Measurements from ENCODE around the gene ZDHHC12. TPM values are rescaled to one million over a fixed set of nuclear protein-coding genes. Genes with fewer than 3 reads are reported as not detected.

Gene ZDHHC12
- total and polyA plus RNA-seq, 2 experiments from 2014 or later, result 44.0 to 48.1 TPM

GRCh38 chr9:128723352-128723865 lies 518 bp downstream of the ZDHHC12 start:
- Histone ChIP-seq H3K27ac (no peak overlapping the region), H3K4me2 (ENCODE audit: unreplicated experiment) (peak overlapping the region; percentile 84), H3F3A (ENCODE audit: insufficient read depth) (0 out of 2 replicates have a peak, but pooled peaks cover 5% of the 10 kb centered on the region), H3K79me2 (ENCODE audit: insufficient read depth) (no peaks in the 10 kb centered on the region), H3K27me3 (replicated peaks; ENCODE audit: insufficient read depth) (no peaks in the 10 kb centered on the region), H3K4me3 (peak overlapping the region; percentile 75), H2AFZ (peak overlapping the region; percentile 88), H3K4me1 (ENCODE audit: insufficient read depth) (no peaks in the 10 kb centered on the region), H3K36me3 (ENCODE audit: low read depth) (no peaks in the 10 kb centered on the region), H3K9ac (peak overlapping the region; percentile 60), H4K20me1 (ENCODE audit: insufficient read depth) (no peaks in the 10 kb centered on the region), H3K9me3 (ENCODE audit: low read depth) (no peaks in the 10 kb centered on the region), H3K9me2 (ENCODE audit: insufficient read depth) (no peaks in the 10 kb centered on the region)
- TF ChIP-seq EZH2 (IDR thresholded peaks at IDR 0.05; ENCODE audit: insufficient read depth, poor library complexity, severe bottlenecking), result no peak
- TF ChIP-seq EZH2phosphoT487 (IDR thresholded peaks at IDR 0.05; ENCODE audit: insufficient read depth, low read depth), result no peak
- in situ Hi-C loops (cut with MboI), result no loop called here
- WGBS, 2 experiments (ENCODE audit: low coverage in 1 of 2, low lambda C conversion rate in 2 of 2, missing lambda C conversion rate in 2 of 2), result 42 to 57% methylated on average over 6 to 7 of the region's 7 CpGs
- no peak for DNase-seq

GRCh38 chr9:128722380-128723351 lies 1.3 kb downstream of the ZDHHC12 start:
- no peaks in the 10 kb centered on the region for H3K36me3 ChIP-seq (ENCODE audit: low read depth)
- no peaks in the 10 kb centered on the region for H3K9me2 ChIP-seq (ENCODE audit: insufficient read depth)
- H3K4me1 ChIP-seq (ENCODE audit: insufficient read depth), result no peaks in the 10 kb centered on the region
- no peak overlapping the region for H3K27ac ChIP-seq
- in situ Hi-C loops (cut with MboI), result no loop called here
- H4K20me1 ChIP-seq (ENCODE audit: insufficient read depth), result no peaks in the 10 kb centered on the region
- no peak for DNase-seq
- TF ChIP-seq EZH2phosphoT487 (IDR thresholded peaks at IDR 0.05; ENCODE audit: insufficient read depth, low read depth), result no peak
- no peak for TF ChIP-seq EZH2 (IDR thresholded peaks at IDR 0.05; ENCODE audit: insufficient read depth, poor library complexity, severe bottlenecking)
- no peak overlapping the region for H2AFZ ChIP-seq
- 0 out of 2 replicates have a peak, but pooled peaks cover 5% of the 10 kb centered on the region for H3F3A ChIP-seq (ENCODE audit: insufficient read depth)
- H3K4me3 ChIP-seq, result no peak overlapping the region
- no peaks in the 10 kb centered on the region for H3K27me3 ChIP-seq (replicated peaks; ENCODE audit: insufficient read depth)
- WGBS, 2 experiments (ENCODE audit: low coverage in 1 of 2, low lambda C conversion rate in 2 of 2, missing lambda C conversion rate in 2 of 2), result 69 to 72% methylated on average over 9 of the region's 9 CpGs
- no peaks in the 10 kb centered on the region for H3K79me2 ChIP-seq (ENCODE audit: insufficient read depth)
- H3K9ac ChIP-seq, result no peak overlapping the region
- H3K4me2 ChIP-seq (ENCODE audit: unreplicated experiment), result no peak overlapping the region
- no peaks in the 10 kb centered on the region for H3K9me3 ChIP-seq (ENCODE audit: low read depth)

GRCh38 chr9:128721487-128722010 lies 2.4 kb downstream of the ZDHHC12 start:
- no peak overlapping the region for H3K4me3 ChIP-seq
- H3K36me3 ChIP-seq (ENCODE audit: low read depth), result no peaks in the 10 kb centered on the region
- no peak overlapping the region for H3K4me2 ChIP-seq (ENCODE audit: unreplicated experiment)
- H3K9me2 ChIP-seq (ENCODE audit: insufficient read depth), result no peaks in the 10 kb centered on the region
- H3K27ac ChIP-seq, result no peak overlapping the region
- no peaks in the 10 kb centered on the region for H4K20me1 ChIP-seq (ENCODE audit: insufficient read depth)
- 0 out of 2 replicates have a peak, but pooled peaks cover 5% of the 10 kb centered on the region for H3F3A ChIP-seq (ENCODE audit: insufficient read depth)
- H3K9ac ChIP-seq, result no peak overlapping the region
- H2AFZ ChIP-seq, result no peak overlapping the region
- no peaks in the 10 kb centered on the region for H3K9me3 ChIP-seq (ENCODE audit: low read depth)
- DNase-seq, result no peak
- no peaks in the 10 kb centered on the region for H3K79me2 ChIP-seq (ENCODE audit: insufficient read depth)
- WGBS, 2 experiments (ENCODE audit: low coverage in 1 of 2, low lambda C conversion rate in 2 of 2, missing lambda C conversion rate in 2 of 2), result 84 to 90% methylated on average over 16 to 18 of the region's 18 CpGs
- TF ChIP-seq EZH2 (IDR thresholded peaks at IDR 0.05; ENCODE audit: insufficient read depth, poor library complexity, severe bottlenecking) (no peak), EZH2phosphoT487 (IDR thresholded peaks at IDR 0.05; ENCODE audit: insufficient read depth, low read depth) (no peak)
- H3K27me3 ChIP-seq (replicated peaks; ENCODE audit: insufficient read depth), result no peaks in the 10 kb centered on the region
- in situ Hi-C loops (cut with MboI), result no loop called here
- H3K4me1 ChIP-seq (ENCODE audit: insufficient read depth), result no peaks in the 10 kb centered on the region

- no peak overlapping the region for H3K27ac ChIP-seq
- no peaks in the 10 kb centered on the region for H3K36me3 ChIP-seq (ENCODE audit: low read depth)
- no peak overlapping the region for H3K4me2 ChIP-seq (ENCODE audit: unreplicated experiment)
- H4K20me1 ChIP-seq (ENCODE audit: insufficient read depth), result no peaks in the 10 kb centered on the region
- DNase-seq, result no peak
- H3K9me3 ChIP-seq (ENCODE audit: low read depth), result no peaks in the 10 kb centered on the region
- no peaks in the 10 kb centered on the region for H3K27me3 ChIP-seq (replicated peaks; ENCODE audit: insufficient read depth)
- in situ Hi-C loops (cut with MboI), result no loop called here
- no peaks in the 10 kb centered on the region for H3K79me2 ChIP-seq (ENCODE audit: insufficient read depth)
- H3K9me2 ChIP-seq (ENCODE audit: insufficient read depth), result no peaks in the 10 kb centered on the region
- H3K9ac ChIP-seq, result no peak overlapping the region
- TF ChIP-seq EZH2phosphoT487 (IDR thresholded peaks at IDR 0.05; ENCODE audit: insufficient read depth, low read depth) (no peak), EZH2 (IDR thresholded peaks at IDR 0.05; ENCODE audit: insufficient read depth, poor library complexity, severe bottlenecking) (no peak)
- H3K4me1 ChIP-seq (ENCODE audit: insufficient read depth), result no peaks in the 10 kb centered on the region
- WGBS, 2 experiments (ENCODE audit: low coverage in 1 of 2, low lambda C conversion rate in 2 of 2, missing lambda C conversion rate in 2 of 2), result 93 to 94% methylated on average over 21 to 22 of the region's 22 CpGs
- 0 out of 2 replicates have a peak, but pooled peaks cover 5% of the 10 kb centered on the region for H3F3A ChIP-seq (ENCODE audit: insufficient read depth)
- H3K4me3 ChIP-seq, result no peak overlapping the region
- H2AFZ ChIP-seq, result no peak overlapping the region
These were observed 3.0 kb downstream of the ZDHHC12 start for GRCh38 chr9:128720841-128721486.

All from GM23248 (cell line).